Stimulated activated CD4-positive, alpha-beta T cell treated with anti-CD3 and anti-CD28 coated beads, Interleukin-4, amount 100 ng/mL, for 48 hours (primary cell): ENCODE data around the gene ARMCX6.
A peak's percentile ranks its signal among the peaks of the same experiment; 100 is the strongest.
"Not testable (repeated sequence)": the region's sequence is repeated elsewhere in the genome, so short reads cannot be mapped to it uniquely, and the experiment has no call there.

Experiments
- DNase-seq, 2 donors: peaks; one replicate each; pipeline ENCODE4 v3.0.0-alpha.2; 2020; ENCODE audit warnings: low read depth in 2 of 2

Gene ARMCX6

GRCh38 chrX:101617211-101618191, at the start of gene ARMCX6:
Gene ARMCX6, minus strand, starts transcription at chrX:101618000. Its CDS starts 1,380 bp downstream, at chrX:101616620.
- DNase-seq: peak; percentile 51 to 59

- DNase-seq: no peak
Observed at GRCh38 chrX:101659601-101660063, 41.8 kb upstream of the ARMCX6 start, which contains the start of gene ARMCX2. Gene ARMCX2, minus strand, starts transcription at chrX:101659850. Its CDS starts 2,262 bp downstream, at chrX:101657588.

- peak; percentile 44 to 60 for DNase-seq
Observed at GRCh38 chrX:101658661-101659491, 41.1 kb upstream of the ARMCX6 start.

- no peak for DNase-seq
Observed at GRCh38 chrX:101657495-101657894, 39.7 kb upstream of the ARMCX6 start.

- no peak for DNase-seq
Observed at GRCh38 chrX:101656817-101657216, 39.0 kb upstream of the ARMCX6 start.

- DNase-seq: no peak
Observed at GRCh38 chrX:101655534-101655933, 37.7 kb upstream of the ARMCX6 start.

GRCh38 chrX:101647716-101648115, 29.9 kb upstream of the ARMCX6 start:
- DNase-seq: not testable (repeated sequence)

GRCh38 chrX:101642093-101642492, 24.3 kb upstream of the ARMCX6 start:
- no peak for DNase-seq

- DNase-seq: no peak
Observed at GRCh38 chrX:101639583-101639982, 21.8 kb upstream of the ARMCX6 start.

- no peak for DNase-seq
Observed at GRCh38 chrX:101619364-101619763, 1.6 kb upstream of the ARMCX6 start.

GRCh38 chrX:101605728-101606127, 12.1 kb downstream of the ARMCX6 start:
- DNase-seq: no peak

- DNase-seq: no peak
Observed at GRCh38 chrX:101605146-101605545, 12.7 kb downstream of the ARMCX6 start.

- DNase-seq: no peak
Observed at GRCh38 chrX:101602077-101602476, 15.7 kb downstream of the ARMCX6 start.

- not testable (repeated sequence) for DNase-seq
Observed at GRCh38 chrX:101599592-101599991, 18.2 kb downstream of the ARMCX6 start.

- DNase-seq: peak in 1 of 2 donors; percentile 6
Observed at GRCh38 chrX:101595739-101596419, 21.9 kb downstream of the ARMCX6 start.
